Activated CD8-positive, alpha-beta memory T cell treated with anti-CD3 and anti-CD28 coated beads for 36 hours (primary cell): Measurements from ENCODE around the gene ACSF2. TPM values are rescaled to one million over a fixed set of nuclear protein-coding genes. Genes with fewer than 3 reads are reported as not detected.

Experiments used
- CTCF ChIA-PET: fragments of 350-600 bp; sonication (Branson Sonifier 250); formaldehyde crosslinking; loops from one replicate; lab custom pipeline; 2021; ENCODE audit warnings: antibody characterized with exemption; lab: Charles Lee
- POLR2A ChIA-PET: fragments of 350-600 bp; sonication (Branson Sonifier 250); formaldehyde crosslinking; loops from one replicate; lab custom pipeline; 2021; ENCODE audit warnings: antibody characterized with exemption; lab: Charles Lee
- total RNA-seq, 2 experiments: library from RNA; stranded (reverse); gene quantifications; one replicate each; pipeline ENCODE4 v1.2.3, GENCODE V29; 2021

The ACSF2 gene, protein sequence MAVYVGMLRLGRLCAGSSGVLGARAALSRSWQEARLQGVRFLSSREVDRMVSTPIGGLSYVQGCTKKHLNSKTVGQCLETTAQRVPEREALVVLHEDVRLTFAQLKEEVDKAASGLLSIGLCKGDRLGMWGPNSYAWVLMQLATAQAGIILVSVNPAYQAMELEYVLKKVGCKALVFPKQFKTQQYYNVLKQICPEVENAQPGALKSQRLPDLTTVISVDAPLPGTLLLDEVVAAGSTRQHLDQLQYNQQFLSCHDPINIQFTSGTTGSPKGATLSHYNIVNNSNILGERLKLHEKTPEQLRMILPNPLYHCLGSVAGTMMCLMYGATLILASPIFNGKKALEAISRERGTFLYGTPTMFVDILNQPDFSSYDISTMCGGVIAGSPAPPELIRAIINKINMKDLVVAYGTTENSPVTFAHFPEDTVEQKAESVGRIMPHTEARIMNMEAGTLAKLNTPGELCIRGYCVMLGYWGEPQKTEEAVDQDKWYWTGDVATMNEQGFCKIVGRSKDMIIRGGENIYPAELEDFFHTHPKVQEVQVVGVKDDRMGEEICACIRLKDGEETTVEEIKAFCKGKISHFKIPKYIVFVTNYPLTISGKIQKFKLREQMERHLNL
- 10 to 100 TPM; 11.3 to 14.1 TPM for total RNA-seq

DNA sequence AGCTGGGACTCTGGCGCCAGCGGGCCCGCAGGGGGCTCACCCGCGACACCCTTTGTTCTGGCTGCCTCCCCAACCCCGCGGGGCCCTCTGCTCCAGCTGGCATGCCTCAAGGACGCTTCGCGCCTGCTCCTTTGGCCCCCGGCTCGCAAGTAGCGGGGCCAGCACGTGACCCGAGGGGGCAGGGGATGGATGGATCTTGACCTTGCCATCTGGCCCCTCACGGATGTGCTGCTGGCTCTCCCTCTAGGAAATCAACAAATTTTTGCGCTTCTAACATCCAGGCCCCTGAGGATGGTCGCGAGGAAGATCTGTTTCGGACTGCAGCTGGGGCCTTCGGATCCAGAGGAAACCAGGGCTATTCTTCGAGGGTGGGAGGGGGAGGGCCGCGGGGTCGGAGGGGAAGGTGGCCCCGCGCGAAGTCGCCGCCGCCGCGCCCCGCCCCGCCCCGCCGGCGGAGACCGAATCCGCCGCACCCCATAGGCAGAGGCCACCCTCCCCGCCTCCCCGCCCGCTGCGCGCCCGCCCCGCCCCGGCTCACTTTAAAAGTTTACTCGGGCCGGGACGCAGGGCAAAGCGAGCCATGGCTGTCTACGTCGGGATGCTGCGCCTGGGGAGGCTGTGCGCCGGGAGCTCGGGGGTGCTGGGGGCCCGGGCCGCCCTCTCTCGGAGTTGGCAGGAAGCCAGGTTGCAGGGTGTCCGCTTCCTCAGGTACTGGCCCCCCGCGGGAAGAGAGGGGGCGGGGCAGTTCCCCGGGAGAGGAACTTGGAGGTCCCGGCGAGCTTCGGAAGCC, at the start of gene ACSF2:
Gene ACSF2, plus strand, starts transcription at position 537 of the 790 bp plus-strand sequence. Its CDS starts 44 bp downstream, at position 581.
- CTCF ChIA-PET: interaction anchor here (0.5 to 2.0 kb wide), 2 partner anchors 28 to 1394 kb away, joined by 3 to 8 read pairs; partner anchors contain the start of gene LRRC59

DNA sequence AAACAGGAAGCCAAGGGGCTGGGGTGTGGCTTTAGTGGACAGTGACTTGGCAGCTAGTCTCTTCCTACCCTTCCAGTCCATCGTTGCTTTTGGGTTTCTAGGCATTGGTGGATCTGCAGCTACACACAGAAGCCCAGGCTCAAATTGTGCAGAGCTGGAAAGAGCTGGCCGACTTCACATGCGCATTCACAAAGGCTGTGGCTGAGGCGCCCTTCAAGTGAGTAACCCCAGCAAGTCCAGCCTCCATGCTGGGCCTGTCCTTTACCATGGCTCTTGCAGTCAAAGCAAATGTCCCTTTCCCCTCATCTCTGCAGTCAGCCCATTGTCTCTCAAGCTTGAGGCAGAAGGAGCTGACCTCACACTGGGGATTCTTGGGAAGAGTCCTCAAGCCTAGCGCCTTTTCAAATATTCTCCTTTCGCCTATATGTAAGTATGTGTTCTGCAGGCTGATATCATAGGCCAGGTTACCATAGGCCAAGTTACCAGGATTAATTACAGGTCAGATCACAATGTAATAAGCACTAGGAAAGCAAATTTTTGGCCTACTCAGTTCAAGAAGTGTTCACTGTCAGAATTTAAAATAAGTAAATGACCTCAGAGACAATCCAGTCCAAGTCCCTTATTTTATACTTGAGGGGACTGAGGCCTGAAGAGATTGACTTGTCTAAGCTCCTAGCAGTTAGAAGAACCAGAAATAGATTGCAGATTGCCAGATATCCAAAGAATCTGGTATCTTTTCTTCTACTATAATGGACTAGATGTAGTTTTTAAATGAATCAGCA, 46.5 kb upstream of the ACSF2 start:
- ChIA-PET POLR2A (interaction anchor here (1.0 kb wide), 1 partner anchor 30 kb away, joined by 3 read pairs; no protein-coding TSS in a partner anchor), CTCF (no interaction called here)

More for the DNA sequence above, at the start of gene ACSF2:
- POLR2A ChIA-PET: interaction anchor here (0.6 to 1.5 kb wide), 4 partner anchors 29 to 265 kb away, joined by 3 to 7 read pairs (median 3); partner anchors contain the start of gene LRRC59

DNA sequence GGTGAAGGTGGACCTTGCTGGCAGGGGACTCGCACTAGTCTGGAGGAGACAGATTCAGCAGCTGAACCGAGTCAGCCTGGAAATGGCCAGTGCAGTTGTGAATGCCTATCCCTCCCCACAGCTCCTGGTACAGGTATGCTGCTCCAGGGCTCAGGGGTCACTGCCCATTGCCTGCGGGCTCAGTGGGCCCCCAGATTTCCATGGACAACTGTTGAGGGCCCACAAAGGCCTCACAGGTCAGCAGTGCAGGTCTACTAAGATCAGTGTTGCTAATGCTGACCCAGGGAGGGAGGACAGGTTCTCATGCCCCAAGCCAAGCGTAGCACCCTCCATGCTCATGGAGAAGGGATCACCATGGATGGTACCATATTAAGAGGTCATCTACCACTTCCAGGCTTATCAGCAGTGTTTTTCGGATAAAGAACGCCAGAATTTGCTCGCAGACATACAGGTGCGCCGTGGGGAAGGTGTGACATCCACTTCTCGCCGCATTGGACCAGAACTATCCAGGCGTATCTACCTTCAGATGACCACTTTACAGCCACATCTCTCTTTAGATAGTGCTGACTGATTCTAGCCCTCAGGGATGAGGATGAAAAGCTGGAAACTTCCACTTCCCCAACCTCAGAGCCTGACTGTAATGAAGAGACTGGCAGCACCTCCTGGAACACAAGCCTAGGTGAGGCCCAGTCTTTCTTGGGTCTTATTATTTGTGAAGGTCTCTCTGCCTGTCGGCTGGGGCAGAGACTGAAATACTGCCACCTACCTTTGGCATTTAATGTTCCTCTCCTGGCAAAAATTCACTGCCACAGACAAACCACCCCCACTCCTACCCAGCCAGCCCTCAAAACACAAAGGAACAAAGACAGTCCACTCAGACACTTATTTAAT, 45.4 kb upstream of the ACSF2 start:
- ChIA-PET POLR2A (interaction anchor here (1.0 to 1.1 kb wide), 2 partner anchors 11 to 31 kb away, joined by 3 read pairs; no protein-coding TSS in a partner anchor), CTCF (interaction anchor here (0.9 to 2.9 kb wide), 3 partner anchors 8 to 16 kb away, joined by 4 to 8 read pairs (median 4); partner anchors contain the start of genes EME1, LRRC59 and MRPL27)

DNA sequence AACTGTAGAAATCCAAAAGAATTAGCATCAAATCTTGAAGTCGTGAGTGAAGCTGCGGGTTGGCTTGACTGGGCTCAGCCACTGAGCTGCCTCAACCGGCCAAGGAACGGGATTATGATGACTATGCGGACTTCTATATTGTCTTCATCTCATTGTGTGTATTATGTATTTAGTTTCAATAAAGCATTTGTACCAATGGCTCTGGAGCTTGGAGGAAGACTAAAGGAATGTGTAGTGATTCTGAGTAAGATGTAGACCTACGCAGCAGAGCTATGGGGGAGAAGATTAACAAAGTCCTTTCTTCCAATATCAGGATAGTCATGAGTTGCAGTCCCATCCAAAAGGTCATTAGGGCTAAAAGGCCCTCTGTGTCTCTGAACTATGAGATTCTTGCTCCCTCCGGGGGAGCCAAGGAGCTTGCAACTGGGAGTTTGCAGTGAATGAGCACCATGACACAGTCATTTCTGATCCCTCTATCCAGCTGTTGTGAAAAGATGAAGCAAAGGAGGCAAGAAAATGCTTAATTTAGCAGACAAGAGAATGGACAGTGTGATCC, 44.7 kb upstream of the ACSF2 start:
- CTCF ChIA-PET: interaction anchor here (0.9 to 2.9 kb wide), 3 partner anchors 9 to 15 kb away, joined by 4 to 8 read pairs (median 4); partner anchors contain the start of genes EME1, LRRC59 and MRPL27

DNA sequence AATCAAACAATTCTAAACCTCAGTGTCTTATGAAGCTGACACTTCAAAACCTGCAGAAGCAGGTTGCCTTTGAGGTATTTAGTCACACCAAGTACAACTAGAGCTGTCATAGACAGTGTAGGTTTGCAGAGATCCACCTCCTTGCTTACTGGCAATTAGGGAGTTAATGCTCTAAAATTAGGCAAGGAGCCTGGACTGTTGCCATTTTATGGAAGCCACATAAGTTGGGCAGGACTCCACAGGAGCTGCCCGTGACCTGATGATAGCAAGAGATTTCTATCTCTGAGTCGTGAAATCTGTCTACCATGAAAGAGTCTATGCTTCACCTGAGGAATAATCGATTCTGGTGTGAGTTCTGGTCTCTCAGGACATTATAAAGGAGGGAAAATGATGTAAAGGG, 44.1 kb upstream of the ACSF2 start:
- ChIA-PET POLR2A (interaction anchor here (1.1 kb wide), 1 partner anchor 9 kb away, joined by 3 read pairs; no protein-coding TSS in a partner anchor), CTCF (interaction anchor here (0.9 to 2.9 kb wide), 3 partner anchors 9 to 15 kb away, joined by 4 to 8 read pairs (median 4); partner anchors contain the start of genes EME1, LRRC59 and MRPL27)

More for the DNA sequence above, 44.7 kb upstream of the ACSF2 start:
- POLR2A ChIA-PET: interaction anchor here (1.1 kb wide), 1 partner anchor 10 kb away, joined by 3 read pairs; no protein-coding TSS in a partner anchor

DNA sequence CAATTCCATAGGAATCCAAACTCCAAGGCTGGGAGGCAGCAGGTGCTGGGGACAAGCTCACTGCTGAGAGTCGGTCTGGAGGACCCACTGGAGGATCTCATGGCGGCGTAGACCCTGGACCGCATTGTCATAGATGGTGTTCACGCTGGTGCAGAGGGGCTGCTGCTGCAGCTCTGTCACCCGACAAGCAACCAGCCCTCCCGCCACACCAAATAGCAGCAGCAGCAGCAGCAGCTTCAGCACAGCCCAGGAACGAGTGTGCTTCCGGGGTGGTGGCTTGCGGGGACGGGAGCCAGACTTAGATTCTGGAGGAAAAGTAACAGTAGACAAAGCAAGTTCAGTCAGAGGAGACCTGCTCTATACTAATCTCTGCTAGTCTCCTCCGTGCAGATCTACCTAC, 43.1 kb upstream of the ACSF2 start:
- ChIA-PET CTCF (interaction anchor here (2.9 kb wide), 1 partner anchor 14 kb away, joined by 8 read pairs; the partner anchor contains the start of gene LRRC59), POLR2A (no interaction called here)

DNA sequence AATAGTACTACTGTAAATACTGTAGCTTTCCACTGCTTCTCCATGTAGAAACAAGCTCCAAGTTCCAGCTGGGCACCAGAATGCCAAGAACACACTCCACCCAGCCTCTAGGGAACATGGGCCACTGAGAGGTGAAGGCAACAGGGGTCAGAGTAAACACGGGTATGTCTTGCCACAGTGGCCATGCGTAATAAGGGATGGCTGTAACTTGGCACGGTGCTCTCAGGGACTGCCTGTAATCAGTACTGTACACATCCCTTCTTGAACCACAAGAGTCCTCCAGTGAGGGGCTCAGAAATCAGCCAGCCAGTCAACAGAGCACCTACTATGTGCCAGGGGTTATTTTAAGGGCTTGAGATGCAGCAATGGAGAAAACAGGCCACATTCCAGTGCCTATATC, 39.5 kb upstream of the ACSF2 start:
- CTCF ChIA-PET: interaction anchor here (2.5 kb wide), 1 partner anchor 11 kb away, joined by 12 read pairs; the partner anchor contains the start of gene LRRC59
- POLR2A ChIA-PET: interaction anchor here (0.6 to 0.7 kb wide), 2 partner anchors 9 to 221 kb away, joined by 3 read pairs; no protein-coding TSS in a partner anchor

DNA sequence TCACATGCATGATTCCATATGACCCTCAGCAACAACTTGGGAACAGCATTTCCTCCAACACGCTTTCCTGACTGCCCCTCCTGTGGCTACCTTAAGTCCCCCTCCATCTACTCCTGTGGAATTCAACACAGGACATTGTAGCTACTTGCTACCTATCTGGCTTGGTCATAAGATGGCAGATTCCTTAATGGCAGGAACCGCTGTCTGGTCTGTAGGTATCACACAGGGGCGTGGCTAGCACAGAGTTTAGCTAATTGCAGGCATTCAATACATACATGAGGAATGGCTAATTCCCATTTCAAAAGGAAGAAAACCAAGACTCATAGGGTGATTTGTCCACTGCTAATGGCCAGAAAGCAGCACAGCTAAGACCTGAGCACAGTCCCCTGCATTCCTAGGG, 37.3 kb upstream of the ACSF2 start:
- ChIA-PET POLR2A (interaction anchor here (1.0 kb wide), 1 partner anchor 9 kb away, joined by 3 read pairs; the partner anchor contains the start of gene LRRC59), CTCF (interaction anchor here (2.5 kb wide), 1 partner anchor 8 kb away, joined by 12 read pairs; the partner anchor contains the start of gene LRRC59)

DNA sequence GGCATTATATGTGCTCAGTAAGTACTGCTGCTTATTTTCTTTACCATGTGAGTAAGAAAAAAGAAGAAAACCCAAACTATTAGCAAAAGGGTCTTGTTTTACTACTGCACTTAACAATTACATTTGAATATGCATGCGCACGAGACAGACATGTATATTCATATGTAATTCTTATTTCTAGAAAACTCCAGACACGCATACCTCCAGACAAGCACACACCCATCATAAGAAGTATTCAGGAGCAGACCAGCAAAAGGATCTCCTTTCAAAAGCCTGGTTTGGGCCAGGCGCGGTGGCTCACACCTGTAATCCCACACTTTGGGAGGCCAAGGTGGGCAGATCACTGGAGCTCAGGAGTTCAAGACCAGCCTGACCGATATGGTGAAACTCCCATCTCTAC, 36.5 kb upstream of the ACSF2 start:
- CTCF ChIA-PET: interaction anchor here (2.0 kb wide), 1 partner anchor 27 kb away, joined by 6 read pairs; no protein-coding TSS in a partner anchor
- POLR2A ChIA-PET: interaction anchor here (0.6 kb wide), 1 partner anchor 315 kb away, joined by 5 read pairs; no protein-coding TSS in a partner anchor

DNA sequence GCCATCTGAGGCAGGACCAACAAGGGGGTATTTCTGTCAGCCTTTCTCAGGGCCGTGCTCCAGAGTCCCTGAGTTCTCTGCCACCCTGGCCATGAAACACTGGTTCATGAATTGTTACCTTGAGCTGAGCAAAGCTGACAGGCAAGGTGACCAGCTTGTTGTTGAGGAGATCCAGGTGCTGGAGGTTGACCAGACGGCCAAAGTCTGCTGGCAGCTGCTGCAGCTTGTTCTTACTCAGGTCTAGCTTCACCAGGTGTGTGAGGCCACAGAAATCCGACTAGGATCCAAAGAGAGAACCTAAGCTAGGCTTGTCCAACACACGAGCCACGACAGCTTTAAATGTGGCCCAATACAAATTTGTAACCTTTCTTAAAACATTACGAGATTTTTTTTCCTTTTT, 33.4 kb upstream of the ACSF2 start:
- ChIA-PET CTCF (no interaction called here), POLR2A (interaction anchor here (1.2 kb wide), 1 partner anchor 47 kb away, joined by 3 read pairs; no protein-coding TSS in a partner anchor)

DNA sequence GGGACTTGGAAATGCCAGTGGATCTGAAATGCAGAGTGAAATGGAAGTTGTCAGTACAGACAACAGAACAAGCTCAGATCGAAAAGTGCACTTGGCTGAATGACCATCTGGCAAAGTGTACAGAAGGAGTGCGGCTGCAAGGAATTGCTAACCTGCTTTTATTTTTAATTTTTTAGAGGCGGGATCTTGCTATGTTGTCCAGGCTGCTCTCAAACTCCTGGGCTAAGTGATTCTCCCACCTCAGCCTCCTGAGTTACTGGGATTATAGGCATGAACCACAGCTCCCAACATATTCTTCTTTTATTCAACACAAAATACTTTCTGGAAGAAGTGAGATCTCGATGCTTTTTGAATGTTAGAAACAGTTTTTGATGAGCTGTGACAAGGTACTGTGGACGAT, 32.3 kb upstream of the ACSF2 start:
- ChIA-PET CTCF (no interaction called here), POLR2A (no interaction called here)

DNA sequence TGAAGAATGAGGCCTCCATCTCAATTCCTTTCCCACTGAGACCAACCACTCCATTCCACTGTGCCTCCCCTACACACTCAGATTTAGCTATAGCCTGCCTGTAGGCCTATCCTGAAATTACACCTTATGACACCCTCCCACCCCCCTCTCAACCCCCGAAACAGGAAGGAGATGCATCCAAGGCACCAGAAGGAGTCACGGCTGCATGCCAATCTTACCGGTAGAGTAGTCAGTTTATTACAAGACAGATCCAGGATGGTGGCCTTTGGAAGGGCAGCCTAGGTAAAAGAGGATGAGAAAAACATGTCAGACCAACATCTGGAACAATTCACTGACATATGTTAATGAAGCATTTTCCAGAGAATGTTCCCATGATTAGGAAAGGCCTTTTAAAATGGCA, 31.3 kb upstream of the ACSF2 start:
- POLR2A ChIA-PET: no interaction called here
- CTCF ChIA-PET: interaction anchor here (0.7 kb wide), 1 partner anchor 109 kb away, joined by 3 read pairs; no protein-coding TSS in a partner anchor

DNA sequence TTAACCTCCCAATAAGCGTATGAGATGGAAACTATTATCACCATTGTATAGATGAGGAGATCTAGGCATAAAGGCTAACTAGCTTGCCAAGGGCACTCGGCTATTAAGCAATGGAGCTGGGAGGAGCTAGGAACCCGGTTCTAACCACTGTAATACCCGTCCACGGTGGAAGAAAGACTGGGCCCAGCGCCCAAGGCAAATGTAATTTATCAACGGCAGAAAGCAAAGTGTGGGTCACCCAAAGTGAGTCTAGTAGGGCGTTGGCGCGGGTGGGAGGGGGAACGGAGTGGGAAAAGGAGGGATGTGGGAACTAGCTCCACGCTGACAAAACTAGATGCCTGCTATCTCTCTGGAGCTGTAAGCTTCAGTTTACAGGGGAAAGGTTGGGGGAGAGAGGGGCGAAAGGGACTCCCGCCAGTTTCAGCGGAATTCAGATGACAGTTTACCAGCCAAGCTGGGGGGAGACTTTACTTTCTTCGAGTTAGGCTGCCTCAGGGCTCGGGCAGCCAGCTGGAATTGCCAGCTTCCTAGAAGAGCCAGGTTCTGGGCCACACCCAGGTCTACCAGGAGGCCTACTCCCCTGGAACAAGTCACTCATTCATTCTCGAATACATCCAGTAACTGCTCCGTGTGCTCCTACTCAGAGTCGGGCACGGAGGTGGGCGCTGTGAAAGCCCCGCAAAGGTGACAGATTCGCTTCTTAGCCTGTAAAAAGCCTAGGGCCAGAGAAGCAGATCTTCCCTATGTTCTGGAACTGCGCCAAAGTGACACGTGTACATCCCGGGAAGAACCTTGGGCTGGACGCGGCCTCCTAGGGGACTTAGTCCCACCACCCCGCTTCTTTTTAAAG, 29.5 kb upstream of the ACSF2 start:
- ChIA-PET POLR2A (interaction anchor here (0.5 to 3.0 kb wide), 10 partner anchors 23 to 470 kb away, joined by 3 to 17 read pairs (median 6); partner anchors contain the start of genes ACSF2, RSAD1 and XYLT2), CTCF (interaction anchor here (0.6 to 2.8 kb wide), 25 partner anchors 9 to 328 kb away, joined by 3 to 21 read pairs (median 4); partner anchors contain the start of genes COL1A1, PDK2 and XYLT2)

DNA sequence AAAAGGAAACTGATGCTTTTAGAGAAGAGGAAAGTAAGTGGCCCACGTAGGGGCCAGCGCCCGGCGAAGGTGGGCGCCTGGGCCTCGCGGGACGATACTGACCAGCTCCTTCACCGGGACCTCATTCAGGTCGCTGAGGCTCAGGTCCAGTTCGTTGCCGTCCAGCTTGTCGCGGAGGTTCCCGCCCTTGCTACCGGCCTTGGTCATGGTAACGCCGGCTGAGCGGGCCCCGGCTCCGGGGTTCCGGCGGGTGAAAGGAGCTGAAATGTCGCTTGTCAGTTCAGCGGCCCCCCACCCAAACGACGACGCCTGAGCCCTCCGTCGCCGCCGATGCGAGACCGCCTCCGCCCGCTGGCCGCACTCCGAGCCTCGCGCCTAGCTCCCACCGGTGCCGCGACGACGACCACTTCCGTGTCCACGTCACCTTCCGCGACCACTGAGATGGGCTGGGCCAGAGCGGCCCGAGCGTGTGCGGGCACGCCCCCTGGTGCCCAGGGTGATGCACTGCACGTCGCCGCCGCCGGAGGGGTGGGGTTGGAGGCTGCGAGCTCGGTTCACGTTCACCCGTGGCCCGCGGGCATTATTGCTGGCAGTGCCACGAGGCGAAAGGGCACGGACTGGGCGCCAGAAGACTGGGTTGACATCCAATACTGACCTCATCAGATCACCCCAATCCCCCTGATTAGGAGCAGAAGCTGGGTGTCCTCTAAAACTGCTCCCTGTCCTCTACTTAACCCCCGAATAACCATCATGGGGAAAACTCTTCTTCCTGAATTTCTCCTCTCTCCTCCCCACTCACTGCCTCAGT, 28.7 kb upstream of the ACSF2 start, which contains the start of gene LRRC59:
Gene LRRC59, minus strand, starts transcription at position 413 of the 808 bp plus-strand sequence. Its CDS starts 206 bp downstream, at position 207.
- ChIA-PET POLR2A (interaction anchor here (1.1 to 3.0 kb wide), 9 partner anchors 9 to 82 kb away, joined by 3 to 17 read pairs (median 6); partner anchors contain the start of genes ACSF2, RSAD1 and XYLT2), CTCF (interaction anchor here (0.5 to 2.8 kb wide), 30 partner anchors 10 to 327 kb away, joined by 3 to 21 read pairs (median 4); partner anchors contain the start of genes COL1A1, EME1, MRPL27 and PDK2)
